GM19468 (cell line): ENCODE results near the gene ZNF280D.
"Not testable (repeated sequence)": the region's sequence is repeated elsewhere in the genome, so short reads cannot be mapped to it uniquely, and the experiment has no call there.

ENCODE experiments used
- ATAC-seq: cut with Tn5 transposase; IDR thresholded peaks from one replicate; pipeline ENCODE4 v1.9.1; 2021; ENCODE audit warnings: mild to moderate bottlenecking, moderate library complexity, moderate number of reproducible peaks; ENCODE audit not compliant: unreplicated experiment; ENCODE audit errors: extremely low read depth

The ZNF280D gene, protein sequence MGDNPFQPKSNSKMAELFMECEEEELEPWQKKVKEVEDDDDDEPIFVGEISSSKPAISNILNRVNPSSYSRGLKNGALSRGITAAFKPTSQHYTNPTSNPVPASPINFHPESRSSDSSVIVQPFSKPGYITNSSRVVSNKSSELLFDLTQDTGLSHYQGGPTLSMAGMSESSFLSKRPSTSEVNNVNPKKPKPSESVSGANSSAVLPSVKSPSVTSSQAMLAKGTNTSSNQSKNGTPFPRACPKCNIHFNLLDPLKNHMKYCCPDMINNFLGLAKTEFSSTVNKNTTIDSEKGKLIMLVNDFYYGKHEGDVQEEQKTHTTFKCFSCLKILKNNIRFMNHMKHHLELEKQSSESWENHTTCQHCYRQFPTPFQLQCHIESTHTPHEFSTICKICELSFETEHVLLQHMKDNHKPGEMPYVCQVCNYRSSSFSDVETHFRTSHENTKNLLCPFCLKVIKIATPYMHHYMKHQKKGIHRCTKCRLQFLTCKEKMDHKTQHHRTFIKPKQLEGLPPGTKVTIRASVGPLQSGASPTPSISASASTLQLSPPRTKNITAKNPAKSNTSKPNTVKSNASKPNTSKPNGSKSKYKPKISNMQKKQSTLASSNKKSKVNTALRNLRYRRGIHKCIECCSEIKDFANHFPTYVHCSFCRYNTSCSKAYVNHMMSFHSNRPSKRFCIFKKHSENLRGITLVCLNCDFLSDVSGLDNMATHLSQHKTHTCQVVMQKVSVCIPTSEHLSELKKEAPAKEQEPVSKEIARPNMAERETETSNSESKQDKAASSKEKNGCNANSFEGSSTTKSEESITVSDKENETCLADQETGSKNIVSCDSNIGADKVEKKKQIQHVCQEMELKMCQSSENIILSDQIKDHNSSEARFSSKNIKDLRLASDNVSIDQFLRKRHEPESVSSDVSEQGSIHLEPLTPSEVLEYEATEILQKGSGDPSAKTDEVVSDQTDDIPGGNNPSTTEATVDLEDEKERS

DNA sequence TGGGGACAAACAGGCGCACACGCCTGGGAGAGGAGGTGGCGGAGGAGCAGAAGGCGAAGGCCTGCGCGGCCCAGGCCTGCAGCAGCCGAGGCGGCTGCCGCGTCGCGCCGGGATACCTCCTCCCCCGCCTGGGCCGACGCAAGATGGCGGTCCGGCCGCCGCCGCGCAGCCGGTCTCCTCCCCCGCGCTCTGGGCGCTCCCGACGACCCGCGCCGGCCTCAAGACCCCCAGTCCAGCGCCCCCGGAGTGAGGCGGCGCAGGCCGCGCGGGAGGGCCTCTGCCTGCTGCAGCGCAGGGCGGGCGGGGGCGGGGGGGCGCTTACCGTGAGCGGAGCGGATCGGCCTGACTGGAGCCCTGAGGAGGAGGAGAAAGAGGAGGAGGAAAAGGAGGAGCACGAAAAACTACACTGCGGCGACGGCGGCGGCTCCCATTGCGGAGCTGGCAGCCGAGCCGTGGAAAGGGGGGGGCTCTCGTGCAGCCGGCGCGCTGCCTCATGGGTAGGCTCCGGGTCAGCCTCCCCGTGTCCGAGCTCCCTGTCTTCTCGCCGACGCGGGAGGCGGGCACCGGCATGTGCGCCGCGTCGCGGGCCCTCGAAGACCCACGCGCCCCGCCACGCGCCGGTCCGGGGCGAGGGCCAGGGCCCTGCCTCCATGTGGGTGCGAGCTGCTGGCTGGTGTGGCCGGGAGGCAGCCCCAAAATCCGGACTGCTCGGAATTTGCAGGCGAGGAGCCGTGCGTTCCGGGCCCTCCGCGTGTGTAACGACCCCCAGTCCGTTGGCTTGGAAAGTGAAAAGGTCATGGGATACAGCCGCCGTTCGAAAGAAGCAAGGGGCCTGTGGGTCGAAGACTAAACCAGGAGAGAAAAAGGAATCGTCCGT is at the start of gene ZNF280D:
Gene ZNF280D (minus strand): TSS at position 374 of the 877 bp plus-strand sequence. CDS start 26,400 bp downstream, outside the sequence.
- ATAC-seq = peak; percentile 65

DNA sequence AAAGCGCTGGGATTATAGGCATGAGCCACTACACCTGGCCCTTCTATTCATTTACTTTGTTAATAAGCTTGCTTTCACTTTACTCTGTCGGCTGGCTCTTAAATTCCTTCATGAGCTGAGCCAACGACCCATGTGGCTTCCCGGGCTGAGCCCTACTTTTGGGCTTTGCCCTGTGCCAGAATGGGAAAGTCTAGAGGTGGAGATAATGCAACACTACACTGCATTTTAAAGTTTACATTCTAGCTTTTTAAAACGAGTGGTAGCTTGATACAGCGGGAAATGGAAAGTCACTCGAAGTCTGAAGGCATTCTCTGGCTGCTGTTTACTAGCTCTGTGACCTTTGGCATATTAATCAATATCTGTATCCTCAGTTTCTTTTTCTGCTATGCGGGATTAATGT is 49.0 kb upstream of the ZNF280D start:
- no peak for ATAC-seq

DNA sequence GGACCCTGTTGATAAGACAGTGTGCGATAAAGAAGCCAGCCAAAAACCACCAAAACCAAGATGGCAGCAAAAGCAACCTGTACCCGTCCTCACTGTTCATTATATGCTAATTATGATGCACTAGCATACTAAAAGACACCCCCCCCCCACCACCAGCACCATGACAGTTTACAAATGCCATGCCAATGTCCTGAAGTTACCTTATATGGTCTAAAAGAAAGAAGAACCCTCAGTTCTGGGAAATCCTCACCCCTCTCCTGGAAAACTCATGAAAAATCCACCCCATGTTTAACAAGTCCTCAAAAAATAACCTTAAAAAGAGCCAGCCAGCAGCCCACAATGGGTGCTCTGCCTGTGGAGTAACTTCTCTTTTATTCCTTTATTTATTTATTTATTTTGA is 48.4 kb upstream of the ZNF280D start:
- ATAC-seq = no peak

DNA sequence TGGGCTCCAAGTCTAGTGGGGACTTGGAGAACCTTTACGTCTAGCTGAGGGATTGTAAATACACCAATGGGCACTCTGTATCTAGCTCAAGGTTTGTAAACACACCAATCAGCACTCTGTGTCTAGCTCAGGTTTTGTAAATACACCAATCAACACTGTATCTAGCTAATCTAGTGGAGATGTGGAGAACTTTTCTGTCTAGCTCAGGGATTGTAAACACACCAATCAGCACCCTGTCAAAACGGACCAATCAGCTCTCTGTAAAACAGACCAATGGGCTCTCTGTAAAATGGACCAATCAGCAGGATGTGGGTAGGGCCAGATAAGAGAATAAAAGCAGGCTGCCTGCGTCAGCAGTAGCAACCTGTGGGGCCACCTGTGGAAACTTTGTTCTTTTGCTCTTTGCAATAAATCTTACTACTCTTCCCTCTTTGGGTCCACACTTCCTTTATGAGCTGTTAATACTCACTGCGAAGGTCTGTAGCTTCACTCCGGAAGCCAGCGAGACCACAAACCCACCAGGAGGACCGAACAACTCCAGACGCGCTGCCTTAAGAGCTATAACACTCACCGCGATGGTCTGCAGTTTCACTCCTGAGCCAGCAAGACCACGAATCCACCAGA is 46.9 kb upstream of the ZNF280D start:
- not testable (repeated sequence) for ATAC-seq

DNA sequence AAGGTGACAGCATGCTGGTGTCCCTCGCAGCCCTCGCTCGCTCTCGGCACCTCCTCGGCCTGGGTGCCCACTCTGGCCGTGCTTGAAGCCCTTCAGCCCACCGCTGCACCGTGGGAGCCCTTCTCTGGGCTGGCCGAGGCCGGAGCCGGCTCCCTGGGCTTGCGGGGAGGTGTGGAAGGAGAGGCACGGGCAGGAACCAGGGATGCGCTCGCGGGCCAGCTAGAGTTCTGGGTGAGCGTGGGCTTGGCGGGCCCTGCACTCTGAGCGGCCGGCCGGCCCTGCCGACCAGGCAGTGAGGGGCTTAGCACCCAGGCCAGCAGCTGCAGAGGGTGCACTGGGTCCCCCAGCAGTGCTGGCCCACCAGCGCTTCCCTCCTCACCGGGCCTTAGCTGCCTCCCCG is 46.1 kb upstream of the ZNF280D start:
- not testable (repeated sequence) for ATAC-seq

DNA sequence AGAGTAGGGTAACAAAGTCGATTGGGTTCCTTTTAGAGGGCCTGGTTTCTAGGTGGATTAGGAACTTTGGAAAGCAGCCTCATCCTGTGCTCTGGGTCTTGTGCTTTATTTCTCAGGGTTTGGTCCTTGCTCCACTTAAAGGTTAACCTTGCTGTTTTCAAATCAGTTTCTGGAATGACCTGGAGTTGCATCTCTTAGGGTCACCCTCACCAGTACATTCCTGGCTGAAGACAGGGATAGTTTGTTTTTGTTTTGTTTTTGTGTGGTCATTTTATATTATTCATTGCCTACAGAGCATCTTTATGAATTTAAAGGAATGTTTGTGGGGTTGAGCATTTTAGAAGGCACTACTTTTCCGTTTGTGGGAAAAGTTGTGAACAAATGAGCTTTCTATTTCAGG is 45.5 kb upstream of the ZNF280D start:
- no peak for ATAC-seq

DNA sequence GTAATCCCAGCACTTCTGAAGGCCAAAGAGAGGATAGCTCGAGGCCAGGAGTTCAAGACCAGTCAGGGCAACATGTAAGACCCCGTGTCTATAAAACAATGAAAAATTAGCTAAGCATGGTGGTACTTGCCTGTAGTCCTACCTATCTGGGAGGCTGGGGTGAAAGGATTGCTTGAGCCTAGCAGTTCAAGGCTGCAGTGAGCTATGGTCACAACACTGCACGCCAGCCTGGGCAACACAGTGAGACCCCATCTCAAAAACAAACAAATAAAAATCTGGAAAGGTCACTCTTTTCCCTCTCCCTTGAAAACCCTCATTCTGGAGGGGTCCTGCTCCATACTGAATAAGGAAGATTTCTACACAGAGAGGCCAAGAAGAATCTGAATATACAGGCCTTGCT is 43.5 kb upstream of the ZNF280D start:
- ATAC-seq = no peak

DNA sequence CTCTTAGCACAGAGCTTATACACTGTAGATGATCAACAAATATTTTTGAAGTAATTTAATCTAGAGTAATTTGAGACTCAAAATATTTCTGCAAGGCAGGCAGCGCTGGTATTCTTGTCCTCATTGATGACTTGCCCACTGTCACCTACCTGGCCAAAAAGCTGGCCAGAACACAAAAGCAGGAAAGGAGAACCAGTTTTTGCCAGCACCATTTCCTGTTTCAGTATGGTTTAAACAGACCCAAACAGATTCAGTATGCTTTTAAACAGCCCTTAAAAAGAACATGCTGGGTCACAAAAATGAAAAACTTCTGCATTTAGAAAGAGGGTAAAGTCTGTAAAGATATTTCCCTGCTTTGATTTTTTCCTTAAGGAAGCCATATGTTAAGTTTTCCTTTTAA is 42.3 kb upstream of the ZNF280D start:
- ATAC-seq = no peak

DNA sequence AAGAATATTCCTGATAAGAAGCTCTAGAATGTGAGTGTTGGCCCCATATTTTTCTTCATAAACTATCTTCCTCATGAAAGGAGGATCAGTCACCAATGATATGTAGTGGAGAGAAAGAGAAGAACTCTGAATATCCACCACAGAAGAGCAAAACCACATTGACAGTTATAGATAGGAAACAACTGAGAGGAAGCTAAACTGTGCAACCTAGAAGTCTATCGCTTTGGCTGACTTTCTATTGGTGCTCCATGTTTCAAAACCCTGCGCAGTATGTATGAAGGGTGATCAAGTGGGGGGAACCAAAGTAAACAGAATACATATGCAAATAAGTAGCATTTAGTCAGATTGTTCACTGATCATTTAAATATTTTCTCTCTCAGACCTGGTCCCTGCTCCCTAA is 41.0 kb upstream of the ZNF280D start:
- ATAC-seq = no peak

DNA sequence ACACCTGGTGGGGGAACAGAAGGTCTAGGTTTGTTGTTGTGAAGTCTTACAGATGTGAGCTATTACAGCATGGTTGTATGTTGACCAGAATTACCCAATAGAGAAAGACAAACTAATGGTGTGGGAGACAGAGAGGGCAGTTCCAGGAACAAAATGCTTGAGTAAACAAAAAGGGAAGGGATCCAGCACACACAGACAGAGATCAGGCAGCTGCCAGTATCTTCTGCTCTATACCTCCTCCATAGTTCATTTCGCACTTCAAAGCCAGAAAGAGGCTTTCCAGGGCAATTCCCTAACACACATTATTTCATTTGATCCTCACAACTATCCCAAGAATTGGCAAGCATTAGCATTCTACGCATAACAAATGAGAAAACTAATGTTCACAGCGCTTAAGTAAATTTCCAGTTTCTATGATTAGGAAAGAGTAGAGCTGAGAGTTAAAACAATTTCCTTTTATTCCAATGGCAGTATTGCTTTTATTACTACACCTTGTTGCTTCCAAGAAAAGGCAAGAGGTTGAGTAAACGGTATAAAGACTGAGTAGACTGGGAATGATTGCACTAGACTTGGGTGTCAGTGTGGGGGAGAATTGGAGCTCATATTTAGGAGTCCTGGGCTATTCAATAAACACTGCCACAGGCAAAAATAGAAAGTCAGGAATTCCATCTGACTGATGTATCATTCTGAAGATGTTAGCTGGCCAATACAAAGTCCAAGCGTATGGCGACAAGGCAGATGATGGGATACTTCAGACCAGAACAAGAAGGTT is 39.7 kb upstream of the ZNF280D start:
- no peak for ATAC-seq

DNA sequence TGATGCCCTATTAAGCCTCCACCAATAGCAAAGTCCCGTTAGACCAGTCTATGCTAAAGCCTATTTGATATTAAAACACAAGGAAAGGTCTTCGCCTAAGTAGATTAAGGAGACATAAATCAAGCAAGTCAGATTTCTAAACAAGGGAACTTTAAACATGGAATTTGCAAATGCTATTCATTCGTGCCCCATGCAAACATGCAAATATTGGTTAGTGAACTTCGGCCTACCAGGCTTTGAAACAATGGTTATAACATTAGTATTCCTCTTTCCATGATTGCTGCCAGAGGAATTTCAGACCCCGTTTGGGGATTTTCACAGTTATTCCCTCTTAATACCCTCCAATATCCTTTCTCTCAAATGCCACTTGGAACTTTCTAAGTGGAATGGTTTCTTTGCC is 36.9 kb upstream of the ZNF280D start:
- no peak for ATAC-seq

DNA sequence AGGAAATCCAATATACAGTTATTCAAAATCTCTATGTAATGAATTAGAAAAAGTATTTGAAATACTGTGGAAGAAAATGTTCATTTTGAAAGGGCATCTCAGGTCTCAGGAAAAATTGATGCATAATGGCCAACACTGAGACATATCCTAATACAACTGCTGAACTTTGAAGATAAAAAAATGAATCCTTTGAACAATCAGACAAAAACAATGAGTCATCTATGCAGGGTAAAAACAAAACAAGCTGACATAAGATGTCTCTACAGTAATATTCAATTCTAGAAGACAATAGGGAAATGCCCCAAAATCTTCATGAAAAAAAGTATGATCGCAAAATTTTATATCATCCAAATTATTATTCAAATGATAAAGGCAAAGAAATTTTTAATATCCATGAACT is 34.0 kb upstream of the ZNF280D start:
- no peak for ATAC-seq

DNA sequence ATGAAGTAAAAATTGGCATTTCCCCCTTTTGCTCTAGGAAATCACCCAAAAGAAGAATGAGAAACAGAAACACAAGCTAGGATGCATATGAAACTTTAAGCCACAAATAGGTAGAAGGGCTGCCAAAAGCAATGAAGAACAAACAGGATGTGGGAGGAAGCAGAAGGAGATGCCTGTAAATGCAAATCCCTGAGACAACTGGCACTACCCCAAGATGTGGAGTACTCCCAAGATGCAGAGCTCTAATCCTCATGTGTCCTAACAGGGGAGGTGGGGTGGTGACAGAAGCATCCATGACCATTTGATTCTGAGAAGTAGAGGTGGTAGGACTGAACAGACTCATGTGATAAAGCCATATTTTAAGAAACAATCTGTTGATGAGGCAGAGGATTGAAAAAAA is 31.9 kb upstream of the ZNF280D start:
- no peak for ATAC-seq

DNA sequence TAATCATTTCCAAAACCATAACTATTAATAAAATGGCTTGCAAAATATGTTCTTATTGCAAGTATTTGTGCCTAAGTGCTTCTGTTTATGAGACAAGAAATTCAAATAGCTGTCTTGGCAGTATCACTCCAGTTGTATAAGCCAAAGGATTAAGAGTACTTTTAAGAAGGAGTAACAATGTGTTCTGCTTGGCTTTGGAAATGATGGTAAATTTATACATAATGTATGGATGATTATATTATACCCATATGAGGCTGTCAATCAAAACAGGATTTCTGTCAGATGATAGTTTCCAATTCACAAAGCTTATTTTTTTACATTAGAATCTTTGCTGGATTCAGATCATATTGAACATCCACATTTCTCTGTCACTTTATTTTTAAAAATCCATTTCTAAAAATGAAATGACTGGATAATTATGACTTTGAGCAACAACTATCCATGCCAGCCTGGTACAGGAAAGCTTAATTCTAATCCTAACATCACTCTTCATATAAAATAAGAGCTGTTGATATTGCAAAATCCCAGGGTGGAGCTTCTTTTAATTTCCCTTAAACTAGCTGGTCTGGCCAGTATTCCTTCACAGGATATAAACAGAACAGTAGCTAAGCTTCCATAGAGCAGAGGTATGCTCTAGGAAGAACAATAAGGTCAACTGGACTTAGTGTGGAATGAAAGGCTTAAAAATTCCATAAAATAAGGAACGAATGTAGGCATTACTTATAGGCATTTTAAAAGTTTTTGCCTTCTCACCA is 30.0 kb upstream of the ZNF280D start:
- ATAC-seq = no peak

DNA sequence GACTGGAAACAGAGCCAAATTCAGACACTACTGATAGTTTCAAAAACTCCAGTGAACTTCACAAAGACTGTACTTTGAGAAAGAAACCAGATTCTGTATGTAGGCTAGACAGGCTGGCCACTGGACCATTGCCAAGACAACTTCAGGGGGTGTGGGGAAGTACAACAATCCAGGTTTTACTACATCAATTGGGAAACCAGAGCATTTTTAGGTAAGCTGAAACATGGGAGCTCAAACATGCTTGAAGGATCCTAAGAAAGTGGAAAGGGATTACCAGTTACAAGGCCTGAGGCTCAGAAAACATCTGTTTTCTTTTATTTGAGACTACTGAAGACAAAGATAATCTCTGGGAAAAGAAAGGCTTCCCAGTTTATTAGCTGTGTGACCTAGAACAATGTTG is 26.9 kb upstream of the ZNF280D start:
- no peak for ATAC-seq

DNA sequence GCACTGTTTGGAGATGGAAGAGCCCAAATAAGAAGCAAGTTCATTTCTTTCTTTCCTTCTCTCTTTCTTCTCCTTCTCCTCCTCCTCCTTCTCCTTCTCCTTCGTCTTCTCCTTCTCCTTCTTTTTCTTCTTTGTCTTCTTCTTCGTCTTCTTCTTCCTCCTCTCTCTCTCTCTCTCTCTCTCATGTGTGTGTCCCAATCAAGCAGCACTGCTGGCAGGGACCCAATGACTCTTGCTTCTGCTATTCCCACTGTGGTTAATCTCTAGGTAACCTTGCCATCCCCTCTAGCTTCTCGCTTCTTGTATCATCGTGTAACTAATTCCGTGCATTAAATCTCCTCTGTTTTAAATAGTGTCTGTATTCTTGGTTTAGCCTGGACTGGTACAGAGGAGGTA is 26.1 kb upstream of the ZNF280D start:
- ATAC-seq = no peak

DNA sequence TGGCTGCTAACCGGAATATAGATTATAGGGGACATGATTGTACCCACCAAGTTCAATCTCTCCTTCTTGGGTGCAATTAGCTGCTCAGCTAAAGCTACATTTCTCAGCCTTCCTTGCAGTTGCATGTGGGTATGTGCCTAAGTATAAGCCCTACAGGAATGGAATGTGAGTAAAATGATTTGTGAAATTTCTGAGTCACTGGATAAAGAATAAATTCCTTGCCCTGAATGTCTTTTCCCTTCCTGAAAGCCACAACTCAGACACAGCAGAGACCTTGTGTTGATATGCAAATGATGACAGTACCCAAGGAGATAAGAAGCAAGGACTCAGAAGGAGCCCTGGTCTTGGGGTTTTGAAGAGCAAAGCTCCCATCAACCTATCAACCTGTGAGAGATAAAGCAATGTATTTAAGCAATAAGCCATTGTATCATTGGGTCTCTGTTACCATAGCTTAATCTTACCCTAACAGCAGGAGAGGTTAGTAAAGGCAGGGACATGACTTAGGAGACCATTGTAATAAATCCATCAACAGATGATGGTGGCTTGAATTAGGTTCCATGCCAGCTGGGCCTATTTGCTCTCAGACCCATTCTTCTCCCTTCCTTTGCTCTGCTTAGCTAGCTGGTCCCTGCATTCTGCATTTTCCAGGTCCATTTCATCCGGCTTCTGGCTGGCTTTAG is 25.6 kb upstream of the ZNF280D start:
- no peak for ATAC-seq

DNA sequence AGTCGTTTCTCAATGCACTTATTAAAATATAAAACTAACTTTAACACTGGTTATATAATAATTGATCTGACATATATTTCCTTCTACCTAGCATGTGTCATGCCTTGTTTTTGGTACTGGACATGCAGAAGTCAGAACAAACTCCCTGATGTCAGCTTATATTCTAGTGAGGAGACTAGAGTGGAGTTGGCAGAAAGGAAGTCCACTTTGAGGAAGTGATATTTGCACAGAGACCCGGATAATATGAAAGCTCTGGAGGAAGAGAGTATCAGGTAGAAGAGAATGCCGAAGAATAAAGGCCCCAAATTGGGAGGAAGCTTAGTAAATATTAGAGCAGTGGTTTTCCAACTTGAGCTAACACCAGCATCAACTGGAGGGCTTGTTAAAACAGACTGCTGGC is 24.6 kb upstream of the ZNF280D start:
- no peak for ATAC-seq
